Measurements from ENCODE around the gene POMP. TPM values are rescaled to one million over a fixed set of nuclear protein-coding genes. Genes with fewer than 3 reads are reported as not detected.

Gene POMP
- polyA plus RNA-seq, 1 of the 3 experiments (the other 2 are of a cell fraction) = 37.1 TPM

DNA sequence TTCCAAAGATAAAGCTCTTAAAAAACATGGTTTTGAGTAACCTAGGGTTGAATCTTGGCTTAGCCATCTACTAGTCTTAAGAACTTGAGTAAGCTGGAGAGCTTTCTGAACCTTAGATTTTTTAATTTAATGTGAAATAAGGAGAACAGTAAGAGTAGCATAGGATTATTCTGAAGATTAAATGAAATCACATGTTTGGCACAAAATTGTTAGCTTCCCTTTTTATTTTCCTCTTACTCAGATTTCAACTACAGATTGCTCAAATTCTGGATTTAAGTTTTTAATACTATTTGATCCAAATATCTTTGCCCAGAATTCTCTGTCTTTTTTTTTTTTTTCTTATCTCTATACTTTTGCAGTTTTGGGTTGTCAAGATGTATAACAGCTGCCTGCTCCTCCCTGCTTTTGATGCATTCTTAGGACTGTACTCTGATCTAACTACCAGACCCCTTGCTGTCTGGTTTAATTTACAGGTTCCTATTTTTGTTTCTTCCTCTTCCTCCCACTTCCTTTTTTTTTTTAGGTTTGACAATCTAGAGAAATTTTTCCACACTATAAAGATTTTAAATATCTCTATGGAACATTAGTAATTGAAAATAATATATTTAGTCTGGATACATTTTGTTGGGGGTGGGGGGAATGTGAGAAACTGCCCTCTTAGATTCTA, 12.3 kb downstream of the POMP start (continued):
- TF ChIP-seq, protein P1, sequence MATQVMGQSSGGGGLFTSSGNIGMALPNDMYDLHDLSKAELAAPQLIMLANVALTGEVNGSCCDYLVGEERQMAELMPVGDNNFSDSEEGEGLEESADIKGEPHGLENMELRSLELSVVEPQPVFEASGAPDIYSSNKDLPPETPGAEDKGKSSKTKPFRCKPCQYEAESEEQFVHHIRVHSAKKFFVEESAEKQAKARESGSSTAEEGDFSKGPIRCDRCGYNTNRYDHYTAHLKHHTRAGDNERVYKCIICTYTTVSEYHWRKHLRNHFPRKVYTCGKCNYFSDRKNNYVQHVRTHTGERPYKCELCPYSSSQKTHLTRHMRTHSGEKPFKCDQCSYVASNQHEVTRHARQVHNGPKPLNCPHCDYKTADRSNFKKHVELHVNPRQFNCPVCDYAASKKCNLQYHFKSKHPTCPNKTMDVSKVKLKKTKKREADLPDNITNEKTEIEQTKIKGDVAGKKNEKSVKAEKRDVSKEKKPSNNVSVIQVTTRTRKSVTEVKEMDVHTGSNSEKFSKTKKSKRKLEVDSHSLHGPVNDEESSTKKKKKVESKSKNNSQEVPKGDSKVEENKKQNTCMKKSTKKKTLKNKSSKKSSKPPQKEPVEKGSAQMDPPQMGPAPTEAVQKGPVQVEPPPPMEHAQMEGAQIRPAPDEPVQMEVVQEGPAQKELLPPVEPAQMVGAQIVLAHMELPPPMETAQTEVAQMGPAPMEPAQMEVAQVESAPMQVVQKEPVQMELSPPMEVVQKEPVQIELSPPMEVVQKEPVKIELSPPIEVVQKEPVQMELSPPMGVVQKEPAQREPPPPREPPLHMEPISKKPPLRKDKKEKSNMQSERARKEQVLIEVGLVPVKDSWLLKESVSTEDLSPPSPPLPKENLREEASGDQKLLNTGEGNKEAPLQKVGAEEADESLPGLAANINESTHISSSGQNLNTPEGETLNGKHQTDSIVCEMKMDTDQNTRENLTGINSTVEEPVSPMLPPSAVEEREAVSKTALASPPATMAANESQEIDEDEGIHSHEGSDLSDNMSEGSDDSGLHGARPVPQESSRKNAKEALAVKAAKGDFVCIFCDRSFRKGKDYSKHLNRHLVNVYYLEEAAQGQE (IDR thresholded peaks at IDR 0.05; ENCODE audit: low read depth, low read length) = no peak
- no peak for TF ChIP-seq RCOR1 (IDR thresholded peaks at IDR 0.05; ENCODE audit: low read length)
- TF ChIP-seq, protein P2, sequence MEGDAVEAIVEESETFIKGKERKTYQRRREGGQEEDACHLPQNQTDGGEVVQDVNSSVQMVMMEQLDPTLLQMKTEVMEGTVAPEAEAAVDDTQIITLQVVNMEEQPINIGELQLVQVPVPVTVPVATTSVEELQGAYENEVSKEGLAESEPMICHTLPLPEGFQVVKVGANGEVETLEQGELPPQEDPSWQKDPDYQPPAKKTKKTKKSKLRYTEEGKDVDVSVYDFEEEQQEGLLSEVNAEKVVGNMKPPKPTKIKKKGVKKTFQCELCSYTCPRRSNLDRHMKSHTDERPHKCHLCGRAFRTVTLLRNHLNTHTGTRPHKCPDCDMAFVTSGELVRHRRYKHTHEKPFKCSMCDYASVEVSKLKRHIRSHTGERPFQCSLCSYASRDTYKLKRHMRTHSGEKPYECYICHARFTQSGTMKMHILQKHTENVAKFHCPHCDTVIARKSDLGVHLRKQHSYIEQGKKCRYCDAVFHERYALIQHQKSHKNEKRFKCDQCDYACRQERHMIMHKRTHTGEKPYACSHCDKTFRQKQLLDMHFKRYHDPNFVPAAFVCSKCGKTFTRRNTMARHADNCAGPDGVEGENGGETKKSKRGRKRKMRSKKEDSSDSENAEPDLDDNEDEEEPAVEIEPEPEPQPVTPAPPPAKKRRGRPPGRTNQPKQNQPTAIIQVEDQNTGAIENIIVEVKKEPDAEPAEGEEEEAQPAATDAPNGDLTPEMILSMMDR (IDR thresholded peaks at IDR 0.05) = no peak
- no peak for TF ChIP-seq JUND (IDR thresholded peaks at IDR 0.05)
- TF ChIP-seq TEAD4 (IDR thresholded peaks at IDR 0.05; ENCODE audit: borderline replicate concordance, insufficient read depth) = no peak

- H3K9me3 ChIP-seq = no peaks in the 10 kb centered on the region
- H3K9ac ChIP-seq = no peak overlapping the region
- no peak overlapping the region for H3K27ac ChIP-seq (ENCODE audit: low read depth in 2 of 2, low read length in 1 of 2)
- H3K4me1 ChIP-seq (ENCODE audit: control insufficient read depth in 1 of 2, insufficient read depth in 2 of 2, low read depth in 1 of 2, low read length in 1 of 2) = no peaks in the 10 kb centered on the region
- H3K9me2 ChIP-seq = no peaks in the 10 kb centered on the region
- no peaks in the 10 kb centered on the region; the same call in 1 of the 2 replicates for H3K79me2 ChIP-seq (ENCODE audit: insufficient read depth)
- no peak overlapping the region for H3K4me2 ChIP-seq
- 94% methylated on average over 1 of the region's 1 CpG for WGBS (ENCODE audit: low lambda C conversion rate)
- peaks cover 48 to 49% of the 10 kb centered on the region in 2 experiments for H3K36me3 ChIP-seq (replicated peaks in 1 of 2; ENCODE audit: control insufficient read depth in 1 of 2, insufficient read depth in 2 of 2, low read length in 1 of 2)
- H3K4me3 ChIP-seq (ENCODE audit: low read depth in 2 of 2, low read length in 1 of 2) = no peak overlapping the region
- CTCF ChIA-PET = interaction anchor here (0.9 kb wide), 1 partner anchor 42 kb away, joined by 3 read pairs; no protein-coding TSS in a partner anchor
- POLR2A ChIA-PET = no interaction called here
- H3K27me3 ChIP-seq (ENCODE audit: insufficient read depth) = no peaks in the 10 kb centered on the region
- TF ChIP-seq, protein P2 (IDR thresholded peaks at IDR 0.05) = peak; percentile 39
- TF ChIP-seq ZBTB33 (IDR thresholded peaks at IDR 0.05; ENCODE audit: borderline replicate concordance, low read depth) = no peak
- H4K20me1 ChIP-seq (ENCODE audit: insufficient read depth) = no peaks in the 10 kb centered on the region
- no peak overlapping the region for H2AFZ ChIP-seq (ENCODE audit: low read depth)
- DNase-seq = no peak
- peaks cover 29% of the 10 kb centered on the region for H3F3A ChIP-seq (replicated peaks; ENCODE audit: insufficient read depth)
Observed at GRCh38 chr13:28678809-28679208, 19.9 kb downstream of the POMP start.

Measured in SK-N-SH (cell line).